RWPE2 (cell line): ENCODE measurements around the gene BRDT.
A peak's percentile ranks its signal among the peaks of the same experiment; 100 is the strongest.

ENCODE experiments used
- ATAC-seq: fragments of 200-7000 bp; cut with Tn5 transposase; 3 replicates; pipeline ENCODE4 v1.9.1; 2021; ENCODE audit warnings: low read depth
- DNase-seq: peaks from one replicate; pipeline ENCODE4 v3.0.0-alpha.2; 2020; ENCODE audit warnings: low spot score
- H3K27ac ChIP-seq: fragments of 450-650 bp; 2 replicates; pipeline ENCODE4 v1.5.1; 2017; ENCODE audit warnings: mild to moderate bottlenecking; ENCODE audit not compliant: poor library complexity, severe bottlenecking
- H3K27me3 ChIP-seq: fragments of 250-450 bp; sonication (Bioruptor Pico); 2 replicates; pipeline ENCODE4 v1.5.1; 2021; ENCODE audit warnings: mild to moderate bottlenecking, moderate library complexity; ENCODE audit not compliant: insufficient read depth, poor library complexity, severe bottlenecking
- H3K36me3 ChIP-seq: fragments of 250-450 bp; sonication (Bioruptor Pico); 2 replicates; pipeline ENCODE4 v1.5.1; 2020; ENCODE audit warnings: low read depth, mild to moderate bottlenecking, moderate library complexity
- H3K4me1 ChIP-seq: fragments of 250-450 bp; sonication (Bioruptor Pico); 2 replicates; pipeline ENCODE4 v1.5.1; 2021; ENCODE audit warnings: mild to moderate bottlenecking, moderate library complexity; ENCODE audit not compliant: insufficient read depth, poor library complexity, severe bottlenecking
- H3K4me3 ChIP-seq: fragments of 250-450 bp; sonication (Bioruptor Pico); 2 replicates; pipeline ENCODE4 v1.5.1; 2021; ENCODE audit warnings: mild to moderate bottlenecking, moderate library complexity; ENCODE audit not compliant: severe bottlenecking
- H3K9me3 ChIP-seq: fragments of 250-450 bp; sonication (Bioruptor Pico); 2 replicates; pipeline ENCODE4 v1.5.1; 2021; ENCODE audit warnings: mild to moderate bottlenecking, moderate library complexity; ENCODE audit not compliant: severe bottlenecking
- TF ChIP-seq, protein P1 (sequence below): fragments of 450-650 bp; IDR thresholded peaks from one replicate; pipeline ENCODE4 v1.5.1; 2017; ENCODE audit warnings: mild to moderate bottlenecking, moderate library complexity; ENCODE audit not compliant: poor library complexity, severe bottlenecking

The BRDT gene

GRCh38 chr1:91949356-91949699 lies at the start of gene BRDT:
TSS of gene BRDT (plus strand) at chr1:91949401. CDS start at chr1:91962755, 13,354 bp downstream.
- Histone ChIP-seq H3K9me3 (no peaks in the 10 kb centered on the region), H3K36me3 (no peaks in the 10 kb centered on the region), H3K4me3 (no peak within 1 kb of the TSS), H3K4me1 (no peaks in the 10 kb centered on the region), H3K27ac (no peak within 1 kb of the TSS), H3K27me3 (no peaks in the 10 kb centered on the region)
- TF ChIP-seq, protein P1, sequence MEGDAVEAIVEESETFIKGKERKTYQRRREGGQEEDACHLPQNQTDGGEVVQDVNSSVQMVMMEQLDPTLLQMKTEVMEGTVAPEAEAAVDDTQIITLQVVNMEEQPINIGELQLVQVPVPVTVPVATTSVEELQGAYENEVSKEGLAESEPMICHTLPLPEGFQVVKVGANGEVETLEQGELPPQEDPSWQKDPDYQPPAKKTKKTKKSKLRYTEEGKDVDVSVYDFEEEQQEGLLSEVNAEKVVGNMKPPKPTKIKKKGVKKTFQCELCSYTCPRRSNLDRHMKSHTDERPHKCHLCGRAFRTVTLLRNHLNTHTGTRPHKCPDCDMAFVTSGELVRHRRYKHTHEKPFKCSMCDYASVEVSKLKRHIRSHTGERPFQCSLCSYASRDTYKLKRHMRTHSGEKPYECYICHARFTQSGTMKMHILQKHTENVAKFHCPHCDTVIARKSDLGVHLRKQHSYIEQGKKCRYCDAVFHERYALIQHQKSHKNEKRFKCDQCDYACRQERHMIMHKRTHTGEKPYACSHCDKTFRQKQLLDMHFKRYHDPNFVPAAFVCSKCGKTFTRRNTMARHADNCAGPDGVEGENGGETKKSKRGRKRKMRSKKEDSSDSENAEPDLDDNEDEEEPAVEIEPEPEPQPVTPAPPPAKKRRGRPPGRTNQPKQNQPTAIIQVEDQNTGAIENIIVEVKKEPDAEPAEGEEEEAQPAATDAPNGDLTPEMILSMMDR, result no peak
- DNase-seq (no peak), ATAC-seq (no peak)

DNA sequence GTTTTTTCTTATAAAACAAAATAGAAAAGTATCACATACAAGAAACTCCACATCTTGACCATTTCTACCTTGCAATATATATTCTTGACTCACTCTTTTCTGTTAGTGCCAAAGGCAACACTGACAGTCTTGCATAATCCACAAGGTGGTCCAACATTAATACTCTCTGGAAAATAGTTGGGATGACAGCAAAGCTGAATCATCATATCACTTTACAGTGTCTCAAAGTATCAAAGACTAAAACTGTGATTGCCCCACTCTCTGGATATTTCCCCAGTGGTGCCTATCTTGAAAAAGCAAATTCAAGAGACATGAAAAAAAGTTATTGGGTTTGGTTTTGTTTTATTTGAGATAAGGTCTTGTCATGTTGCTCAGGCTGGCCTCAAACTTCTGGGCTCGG lies 48.6 kb upstream of the BRDT start:
- peak overlapping the region; percentile 64 for H3K27ac ChIP-seq
- no peaks in the 10 kb centered on the region for H3K36me3 ChIP-seq
- H3K4me1 ChIP-seq, result peaks cover 13% of the 10 kb centered on the region

DNA sequence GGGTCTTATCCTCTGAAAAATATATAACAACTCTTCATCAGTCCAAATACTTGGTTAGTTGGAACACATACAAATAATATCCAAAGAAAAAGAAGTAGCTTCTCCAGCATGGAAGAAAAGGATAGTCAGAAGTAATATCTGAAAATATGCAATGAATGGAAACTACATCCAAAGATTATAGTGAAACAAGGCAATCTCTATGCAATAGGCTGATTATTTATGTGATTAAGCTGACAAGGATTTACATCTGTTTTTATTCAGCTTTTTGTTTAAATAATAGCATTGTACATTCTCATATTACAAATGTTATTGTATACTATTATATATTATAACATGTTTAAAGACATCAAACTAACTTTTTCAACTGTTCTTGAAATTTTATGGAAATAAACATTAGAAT lies 48.0 kb upstream of the BRDT start:
- peaks cover 13% of the 10 kb centered on the region for H3K4me1 ChIP-seq
- ATAC-seq (no peak), DNase-seq (no peak)
- no peak overlapping the region for H3K4me3 ChIP-seq
- no peaks in the 10 kb centered on the region for H3K9me3 ChIP-seq
- H3K36me3 ChIP-seq, result no peaks in the 10 kb centered on the region
- no peaks in the 10 kb centered on the region for H3K27me3 ChIP-seq
- TF ChIP-seq, protein P1, result no peak
- peak overlapping the region; percentile 64 for H3K27ac ChIP-seq

More for the DNA sequence above, 48.6 kb upstream of the BRDT start:
- TF ChIP-seq, protein P1, result no peak
- peak; percentile 97 for ATAC-seq
- no peaks in the 10 kb centered on the region for H3K27me3 ChIP-seq
- DNase-seq, result no peak
- no peak overlapping the region for H3K4me3 ChIP-seq
- H3K9me3 ChIP-seq, result no peaks in the 10 kb centered on the region

DNA sequence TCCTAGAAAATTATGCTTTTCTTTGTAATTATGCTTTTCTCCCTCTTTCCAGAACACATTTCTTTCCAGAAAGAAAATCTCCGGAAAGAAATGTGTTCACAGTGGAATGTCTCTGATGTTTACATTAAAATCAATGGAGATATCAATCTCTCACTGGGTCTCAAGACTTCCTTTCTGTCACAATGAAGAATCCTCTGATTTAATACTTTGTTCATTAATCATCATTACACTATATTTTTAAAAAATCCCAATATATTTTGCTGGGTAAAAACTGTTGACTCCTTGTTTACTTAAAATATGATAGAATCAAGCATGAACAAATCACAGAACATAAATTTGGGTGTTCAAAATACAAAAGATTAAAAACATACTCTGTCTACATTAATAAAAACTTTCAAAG lies 36.9 kb upstream of the BRDT start:
- no peaks in the 10 kb centered on the region for H3K4me1 ChIP-seq
- no peaks in the 10 kb centered on the region for H3K27me3 ChIP-seq
- DNase-seq, result no peak
- H3K27ac ChIP-seq, result no peak overlapping the region
- no peak for ATAC-seq
- no peaks in the 10 kb centered on the region for H3K9me3 ChIP-seq
- TF ChIP-seq, protein P1, result no peak
- H3K36me3 ChIP-seq, result no peaks in the 10 kb centered on the region
- H3K4me3 ChIP-seq, result no peak overlapping the region

GRCh38 chr1:91913018-91913417 lies 36.2 kb upstream of the BRDT start:
- no peak for DNase-seq

More at GRCh38 chr1:91913018-91913417, 36.2 kb upstream of the BRDT start:
- TF ChIP-seq, protein P1, result no peak
- no peak for ATAC-seq
- no peak overlapping the region for H3K4me3 ChIP-seq
- no peaks in the 10 kb centered on the region for H3K4me1 ChIP-seq
- no peaks in the 10 kb centered on the region for H3K9me3 ChIP-seq
- H3K27ac ChIP-seq, result no peak overlapping the region
- H3K36me3 ChIP-seq, result no peaks in the 10 kb centered on the region
- H3K27me3 ChIP-seq, result no peaks in the 10 kb centered on the region
